ENCODE data around the gene GFOD2.
"Not testable (repeated sequence)": the region's sequence is repeated elsewhere in the genome, so short reads cannot be mapped to it uniquely, and the experiment has no call there.

The GFOD2 gene

GRCh38 chr16:67719048-67719777, at the start of gene GFOD2:
Gene GFOD2 (minus strand): TSS chr16:67719316. CDS start chr16:67685715, 33,601 bp downstream.
- peak; percentile 79 for DNase-seq

DNA sequence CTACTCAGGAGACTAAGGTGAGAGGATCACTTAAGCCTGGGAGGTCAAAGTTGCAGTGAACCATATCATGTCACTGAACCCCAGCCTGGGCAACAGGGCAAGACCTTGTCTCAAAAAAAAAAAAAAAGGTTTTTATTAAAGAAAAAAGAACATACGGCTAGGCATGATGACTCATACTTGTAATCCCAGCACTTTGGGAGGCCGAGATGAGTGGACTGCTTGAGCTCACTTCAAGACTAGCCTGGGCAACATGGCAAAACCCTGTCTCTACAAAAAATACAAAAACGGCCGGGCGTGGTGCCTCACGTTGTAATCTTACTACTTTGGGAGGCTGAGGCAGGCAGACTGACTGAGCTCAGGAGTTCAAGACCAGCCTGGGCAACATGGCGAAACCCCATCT, 48.8 kb upstream of the GFOD2 start:
- no peak for DNase-seq

- DNase-seq: no peak
Measured at GRCh38 chr16:67766291-67766690, 47.2 kb upstream of the GFOD2 start.

DNA sequence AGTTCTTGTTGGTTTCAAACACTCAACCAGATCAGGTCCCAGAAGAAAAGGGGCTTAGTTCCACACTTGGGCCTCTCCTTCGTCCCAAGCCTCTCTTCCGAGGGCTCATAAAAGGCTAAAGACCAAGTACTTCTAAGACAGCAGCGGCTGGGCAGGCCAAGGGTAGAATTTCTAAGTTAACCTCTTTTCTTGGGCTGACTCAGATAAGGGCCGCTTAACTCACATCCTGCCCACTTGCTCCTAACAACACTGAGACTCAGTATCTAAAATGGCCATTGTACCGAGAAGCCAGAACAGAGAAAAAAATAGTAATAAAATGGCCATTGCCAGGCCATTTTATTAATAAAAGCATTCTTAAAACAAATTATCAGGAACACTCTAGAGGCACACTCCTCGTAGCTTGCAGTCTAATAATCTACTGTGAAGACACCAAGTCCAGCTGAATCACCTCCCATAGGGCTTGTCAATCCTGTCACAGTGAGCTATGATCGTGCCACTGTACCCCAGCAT, 45.1 kb upstream of the GFOD2 start:
- DNase-seq: no peak

- no peak for DNase-seq
Measured at GRCh38 chr16:67763066-67763465, 44.0 kb upstream of the GFOD2 start.

DNA sequence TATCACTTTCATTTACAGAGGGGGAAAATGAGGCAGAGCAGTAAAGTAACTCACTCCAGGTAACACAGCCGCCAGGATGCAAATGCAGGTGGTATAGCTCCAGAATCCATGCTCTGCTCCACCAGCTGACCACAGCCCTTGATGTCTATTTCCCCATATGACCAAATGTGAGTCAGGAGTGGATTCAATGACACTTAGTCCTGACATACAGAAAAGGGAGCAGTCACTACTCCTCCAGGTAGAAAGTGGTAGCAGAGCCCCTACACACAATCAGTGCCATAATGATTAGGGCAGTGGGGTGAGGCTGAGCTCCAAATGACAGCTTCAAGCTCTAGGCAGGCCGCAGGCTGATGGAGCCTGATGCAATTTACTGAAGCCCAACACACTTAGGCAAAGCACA, 43.3 kb upstream of the GFOD2 start:
- DNase-seq: no peak

DNA sequence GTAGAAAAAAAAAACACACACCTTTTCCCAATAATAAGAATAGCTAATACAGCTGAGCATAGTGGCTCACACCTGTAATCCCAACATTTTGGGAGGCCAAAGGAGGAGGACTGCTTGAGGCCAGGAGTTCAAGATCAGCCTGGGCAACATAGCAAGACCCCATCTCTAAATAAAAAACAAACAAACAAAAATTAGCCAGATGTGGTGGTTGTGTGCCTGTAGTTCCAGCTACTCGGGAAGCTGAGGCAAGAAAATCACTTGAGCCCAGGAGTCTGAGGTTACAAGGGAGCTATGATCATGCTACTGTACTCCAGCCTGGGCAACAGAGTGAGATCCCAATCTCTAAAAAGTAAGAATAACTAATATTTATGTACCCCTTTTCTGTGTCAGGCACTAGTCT, 42.8 kb upstream of the GFOD2 start:
- no peak for DNase-seq

DNA sequence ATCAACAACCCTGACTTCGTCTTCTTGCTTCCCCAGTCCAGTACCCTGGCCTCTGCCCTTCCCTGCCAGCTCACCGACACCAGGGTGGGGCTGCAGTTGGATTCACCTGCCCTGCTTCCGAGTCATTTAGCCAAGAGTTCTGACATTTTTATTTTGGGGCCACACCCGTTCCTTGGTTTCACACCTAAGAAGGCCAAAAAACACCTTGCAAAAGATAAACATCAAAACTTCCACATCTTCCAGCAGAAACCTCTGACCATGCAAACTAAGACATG, 41.8 kb upstream of the GFOD2 start:
- no peak for DNase-seq

DNA sequence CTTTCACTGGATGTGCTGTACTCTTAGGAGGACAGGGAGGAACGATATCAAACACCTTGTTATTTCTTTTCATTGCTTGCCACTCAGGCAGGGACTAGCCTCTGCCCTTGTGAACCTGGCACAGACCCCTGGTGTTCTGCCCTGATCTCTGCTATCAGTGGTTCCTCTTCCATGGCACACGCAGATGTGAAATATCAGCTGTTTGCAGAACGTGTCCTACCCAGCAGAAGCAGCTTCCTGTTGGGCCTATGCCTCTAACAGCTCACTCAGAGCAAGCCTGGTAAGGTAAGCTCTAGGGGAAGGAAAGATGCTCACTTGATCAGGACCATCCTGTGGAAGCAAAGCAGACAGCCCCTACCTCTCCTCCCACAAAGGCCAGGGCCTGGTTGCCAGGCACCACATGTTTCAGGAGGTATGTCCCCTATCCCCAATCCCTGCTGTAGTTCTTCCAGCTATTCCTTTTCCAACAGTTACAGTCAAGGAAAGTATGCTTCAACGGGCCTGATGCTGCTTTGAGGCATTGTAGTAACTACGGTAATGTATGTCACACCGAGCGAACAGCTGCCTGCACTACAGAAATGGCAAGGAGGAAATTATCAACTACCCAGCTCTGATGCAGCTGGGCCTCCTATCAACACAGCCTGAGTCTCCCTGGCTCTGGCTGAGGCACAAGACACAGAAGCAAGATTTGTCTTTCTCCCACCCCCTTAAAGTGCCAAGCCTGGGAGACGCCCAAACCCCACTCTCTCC, 41.3 kb upstream of the GFOD2 start:
- no peak for DNase-seq

GRCh38 chr16:67758966-67759365, 39.9 kb upstream of the GFOD2 start:
- no peak for DNase-seq

DNA sequence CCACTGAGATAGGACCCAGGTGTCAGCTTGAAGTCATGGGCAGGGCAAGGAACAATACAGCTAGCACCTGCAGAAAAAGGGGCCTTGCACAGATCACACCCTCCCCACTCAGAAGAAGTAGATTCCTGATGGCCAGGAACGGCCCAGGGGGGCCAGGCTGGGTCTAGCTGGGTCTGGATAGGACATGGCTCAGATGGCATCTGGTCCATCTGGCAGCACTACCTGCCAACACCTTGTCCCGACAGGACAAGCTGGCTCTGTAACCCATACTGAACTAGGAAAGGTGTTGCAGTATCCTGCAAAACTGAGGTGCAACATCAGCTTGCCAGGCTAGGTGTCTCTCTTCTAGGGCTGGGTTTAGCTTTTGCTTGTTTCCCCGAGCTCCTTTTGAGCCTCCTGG, 38.9 kb upstream of the GFOD2 start:
- no peak for DNase-seq

DNA sequence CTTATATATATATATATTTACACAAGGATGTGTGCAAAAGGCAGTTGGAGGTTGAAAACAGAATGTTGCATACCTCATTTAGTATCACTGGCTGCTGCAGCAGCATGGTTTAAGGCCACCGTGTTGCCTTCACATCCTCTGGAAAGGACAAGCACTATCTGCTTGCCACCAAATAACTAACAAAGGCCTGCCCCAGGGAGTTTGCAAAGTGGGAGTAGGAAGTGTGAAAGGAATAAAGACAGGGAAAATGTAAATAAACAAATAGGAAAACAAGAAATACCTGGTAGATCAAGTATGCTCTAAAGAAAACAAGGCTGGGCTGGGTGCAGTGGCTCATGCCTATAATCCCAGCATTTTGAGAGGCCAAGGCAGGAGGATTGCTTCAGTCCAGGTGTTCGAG, 33.5 kb upstream of the GFOD2 start:
- no peak for DNase-seq

GRCh38 chr16:67751331-67751730, 32.2 kb upstream of the GFOD2 start:
- not testable (repeated sequence) for DNase-seq

GRCh38 chr16:67750466-67750865, 31.4 kb upstream of the GFOD2 start:
- DNase-seq: no peak

DNA sequence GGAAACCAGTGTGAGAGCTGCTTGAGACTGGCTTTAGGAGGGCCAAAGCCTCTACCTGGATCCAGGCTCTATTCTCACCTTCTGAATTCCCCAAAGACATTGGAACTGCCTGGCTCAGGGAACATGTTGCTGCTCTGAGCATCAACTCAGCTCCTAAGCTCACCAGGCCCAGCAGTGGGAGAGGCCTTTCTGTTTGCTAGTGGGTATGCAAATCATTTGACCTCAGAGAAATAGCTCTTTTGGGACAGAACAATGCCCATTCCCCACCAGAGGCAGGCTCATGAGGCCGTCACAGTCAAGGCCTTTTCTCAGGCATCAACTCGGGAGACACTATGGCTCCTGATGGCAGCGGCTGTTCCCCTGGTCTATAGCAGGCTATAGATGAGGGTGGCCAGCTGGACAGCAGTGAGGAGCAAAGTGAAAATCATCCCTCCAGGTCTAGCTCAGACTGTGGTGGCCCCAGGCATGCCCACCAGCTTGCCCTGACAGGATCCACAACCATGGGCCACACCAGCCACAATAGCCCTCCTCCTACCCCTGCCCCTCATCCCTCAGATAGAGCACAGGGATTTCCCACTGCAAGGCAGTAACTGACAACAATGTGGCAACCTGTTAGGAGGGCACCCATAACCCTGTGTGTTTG, 30.4 kb upstream of the GFOD2 start:
- DNase-seq: no peak

- DNase-seq: no peak
Measured at GRCh38 chr16:67748834-67749233, 29.7 kb upstream of the GFOD2 start.

DNA sequence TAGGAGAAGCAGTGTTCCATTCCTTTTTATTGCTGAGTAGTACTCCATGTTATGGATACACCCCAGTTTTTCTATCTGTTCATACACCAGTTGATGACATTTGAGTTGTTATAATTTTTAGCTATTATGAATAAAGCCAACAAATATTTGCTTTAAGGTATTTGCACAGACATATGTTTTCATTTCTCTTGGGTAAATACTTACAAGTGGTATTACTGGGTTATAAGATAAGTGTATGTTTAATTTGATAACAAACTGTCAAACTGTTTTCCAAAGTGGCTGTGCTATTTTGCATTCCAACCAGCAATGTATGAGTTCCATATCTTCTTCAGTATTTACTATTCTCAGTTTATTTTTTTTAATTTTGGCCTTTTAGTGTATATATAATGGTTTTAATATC, 27.7 kb upstream of the GFOD2 start:
- DNase-seq: no peak

GRCh38 chr16:67741118-67741517, 22.0 kb upstream of the GFOD2 start:
- DNase-seq: no peak

DNA sequence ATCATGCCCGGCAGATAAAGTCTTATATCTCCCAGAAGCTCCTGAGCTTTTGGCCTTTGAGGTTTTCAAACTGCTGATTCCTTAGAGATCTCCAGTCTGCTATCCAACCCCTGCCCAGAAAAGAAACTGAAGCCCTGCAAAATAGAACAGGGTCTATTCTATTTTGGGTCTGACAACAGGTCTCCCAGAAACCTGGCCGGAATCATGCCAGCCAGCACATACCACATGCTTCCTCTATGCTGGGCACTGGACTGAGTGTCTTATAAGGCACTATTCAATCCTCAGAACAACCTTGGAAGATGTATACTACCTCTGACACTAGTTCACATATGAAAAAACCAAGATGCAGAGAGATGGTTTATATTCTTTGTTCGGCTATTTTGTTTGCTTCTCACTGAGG, 21.3 kb upstream of the GFOD2 start:
- no peak for DNase-seq

- no peak for DNase-seq
Measured at GRCh38 chr16:67736858-67737257, 17.7 kb upstream of the GFOD2 start.

DNA sequence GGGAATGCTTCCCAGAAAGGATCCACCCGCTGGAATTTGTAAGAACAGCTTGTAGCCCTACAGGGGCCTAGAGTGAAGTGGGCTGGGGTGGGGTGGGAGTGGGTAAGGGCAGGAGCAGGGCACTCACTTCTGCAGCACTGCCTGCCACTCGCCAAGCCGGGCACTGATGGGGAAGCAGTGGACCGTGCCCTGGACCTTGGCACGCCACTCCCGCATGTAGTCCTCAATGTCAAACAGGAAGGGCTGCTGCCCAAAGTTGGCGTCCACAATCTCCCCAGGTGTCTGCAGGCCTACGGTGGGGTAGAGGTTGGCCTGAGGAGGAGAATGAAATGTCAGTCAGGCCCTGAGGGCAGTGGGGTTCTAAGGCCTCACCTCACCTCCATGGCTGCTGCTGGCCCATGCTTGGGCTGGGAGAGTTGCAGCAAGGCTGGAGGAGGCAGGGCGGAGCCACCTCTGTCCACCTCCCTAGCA, 15.7 kb upstream of the GFOD2 start:
- no peak for DNase-seq

- no peak for DNase-seq
Measured at GRCh38 chr16:67733734-67734470, 14.8 kb upstream of the GFOD2 start.

GRCh38 chr16:67731753-67732095, 12.6 kb upstream of the GFOD2 start:
- DNase-seq: no peak
